OCI-LY1 (cell line): Measurements from ENCODE around the gene HBS1L.
A peak's percentile ranks its signal among the peaks of the same experiment; 100 is the strongest.

ENCODE experiments used
- H2AFZ ChIP-seq: fragments of 200-600 bp; sonication (generic), shearing (Covaris generic); 2 replicates; pipeline ENCODE4 v1.6.0; 2014; ENCODE audit warnings: antibody characterized with exemption, mild to moderate bottlenecking, low read length
- H3F3A ChIP-seq: fragments of 200-600 bp; sonication (generic), shearing (Covaris generic); 2 replicates; pipeline ENCODE4 v1.6.0; 2014; ENCODE audit warnings: mild to moderate bottlenecking, antibody characterized with exemption, low read length, moderate library complexity; ENCODE audit not compliant: insufficient read depth
- H3K27ac ChIP-seq: fragments of 200-600 bp; sonication (generic); 2 replicates; pipeline ENCODE4 v1.5.1; 2014; ENCODE audit warnings: low read length, mixed run types, mild to moderate bottlenecking, low read depth; ENCODE audit not compliant: poor library complexity, severe bottlenecking
- H3K27me3 ChIP-seq: fragments of 200-600 bp; sonication (generic); 2 replicates; pipeline ENCODE4 v1.6.0; 2014; ENCODE audit warnings: antibody characterized with exemption, mild to moderate bottlenecking, low read length, moderate library complexity; ENCODE audit not compliant: insufficient read depth
- H3K36me3 ChIP-seq: fragments of 200-600 bp; sonication (generic); 2 replicates; pipeline ENCODE4 v1.6.1; 2014; ENCODE audit warnings: mild to moderate bottlenecking, antibody characterized with exemption, low read length, moderate library complexity, mixed read lengths; ENCODE audit not compliant: insufficient read depth
- H3K4me1 ChIP-seq: fragments of 200-600 bp; sonication (generic); 2 replicates; pipeline ENCODE4 v1.5.1; 2014; ENCODE audit warnings: mild to moderate bottlenecking, low read length, moderate library complexity; ENCODE audit not compliant: insufficient read depth, severe bottlenecking
- H3K4me2 ChIP-seq: fragments of 200-600 bp; sonication (generic), shearing (Covaris generic); 2 replicates; pipeline ENCODE4 v1.6.1; 2014; ENCODE audit warnings: low read length
- H3K4me3 ChIP-seq: fragments of 200-600 bp; sonication (generic); 2 replicates; pipeline ENCODE4 v1.5.1; 2014; ENCODE audit warnings: low read length, low read depth, mild to moderate bottlenecking, mixed read lengths; ENCODE audit not compliant: poor library complexity, severe bottlenecking
- H3K79me2 ChIP-seq: fragments of 200-600 bp; shearing (Covaris generic); 2 replicates; pipeline ENCODE4 v1.6.1; 2016; ENCODE audit warnings: mixed run types, low read length, mixed read lengths; ENCODE audit not compliant: insufficient read depth
- H3K9ac ChIP-seq: fragments of 200-600 bp; sonication (generic), shearing (Covaris generic); 2 replicates; pipeline ENCODE4 v1.6.1; 2014; ENCODE audit warnings: mild to moderate bottlenecking, low read length, mixed read lengths
- H3K9me2 ChIP-seq: fragments of 200-600 bp; sonication (generic), shearing (Covaris generic); 2 replicates; pipeline ENCODE4 v1.6.1; 2014; ENCODE audit warnings: low read depth, mild to moderate bottlenecking, low read length, mixed read lengths
- H3K9me3 ChIP-seq: fragments of 200-600 bp; shearing (Covaris generic); 2 replicates; pipeline ENCODE4 v1.6.1; 2014; ENCODE audit warnings: low read length, mixed read lengths
- H4K20me1 ChIP-seq: fragments of 200-600 bp; sonication (generic), shearing (Covaris generic); 2 replicates; pipeline ENCODE4 v1.6.0; 2016; ENCODE audit warnings: mild to moderate bottlenecking, low read length; ENCODE audit not compliant: insufficient read depth
- CTCF ChIP-seq: fragments of 200-600 bp; sonication (generic), shearing (Covaris generic); IDR thresholded peaks from 2 replicates; pipeline ENCODE4 v1.5.1; 2017; ENCODE audit warnings: mild to moderate bottlenecking, antibody characterized with exemption, low read length, moderate library complexity, mixed read lengths
- EZH2 ChIP-seq: fragments of 200-600 bp; sonication (generic), shearing (Covaris generic); IDR thresholded peaks from 2 replicates; pipeline ENCODE4 v1.8.0; 2017; ENCODE audit warnings: borderline replicate concordance, mixed run types, mild to moderate bottlenecking, antibody characterized with exemption, low read length, moderate library complexity, mixed read lengths

Gene HBS1L

GRCh38 chr6:135012349-135012748 is 42.3 kb downstream of the HBS1L start:
- Histone ChIP-seq H3K27me3 (no peaks in the 10 kb centered on the region), H3K9me2 (no peaks in the 10 kb centered on the region), H4K20me1 (no peaks in the 10 kb centered on the region), H3K4me2 (no peak overlapping the region), H3K36me3 (no peaks in the 10 kb centered on the region), H3K4me3 (no peak overlapping the region), H3K4me1 (peaks cover 18% of the 10 kb centered on the region), H3K9ac (no peak overlapping the region), H2AFZ (no peak overlapping the region), H3K79me2 (no peaks in the 10 kb centered on the region), H3K9me3 (no peaks in the 10 kb centered on the region), H3F3A (peaks cover 2% of the 10 kb centered on the region; the same call in 1 of the 2 replicates), H3K27ac (no peak overlapping the region)
- no peak for TF ChIP-seq EZH2
- peak; percentile 6; the same call in 1 of the 2 replicates for TF ChIP-seq CTCF

GRCh38 chr6:135008941-135009290 is 45.7 kb downstream of the HBS1L start:
- H3K27ac ChIP-seq, result no peak overlapping the region
- H3K36me3 ChIP-seq, result no peaks in the 10 kb centered on the region
- no peaks in the 10 kb centered on the region for H3F3A ChIP-seq
- peaks cover 4% of the 10 kb centered on the region for H3K4me1 ChIP-seq
- no peak overlapping the region for H3K4me3 ChIP-seq
- no peak overlapping the region for H3K9ac ChIP-seq
- H3K9me3 ChIP-seq, result no peaks in the 10 kb centered on the region
- no peaks in the 10 kb centered on the region for H3K79me2 ChIP-seq
- H2AFZ ChIP-seq, result no peak overlapping the region
- H3K9me2 ChIP-seq, result no peaks in the 10 kb centered on the region
- H3K4me2 ChIP-seq, result no peak overlapping the region
- no peaks in the 10 kb centered on the region for H4K20me1 ChIP-seq
- TF ChIP-seq CTCF, result no peak
- no peak for TF ChIP-seq EZH2
- no peaks in the 10 kb centered on the region for H3K27me3 ChIP-seq

- H2AFZ ChIP-seq, result no peak overlapping the region
- H3K27ac ChIP-seq, result no peak overlapping the region
- no peak overlapping the region for H3K4me3 ChIP-seq
- no peaks in the 10 kb centered on the region for H4K20me1 ChIP-seq
- H3F3A ChIP-seq, result no peaks in the 10 kb centered on the region
- H3K27me3 ChIP-seq, result no peaks in the 10 kb centered on the region
- no peak overlapping the region for H3K9ac ChIP-seq
- H3K9me3 ChIP-seq, result no peaks in the 10 kb centered on the region
- TF ChIP-seq EZH2 (no peak), CTCF (no peak)
- no peaks in the 10 kb centered on the region for H3K79me2 ChIP-seq
- H3K9me2 ChIP-seq, result no peaks in the 10 kb centered on the region
- H3K36me3 ChIP-seq, result no peaks in the 10 kb centered on the region
- H3K4me1 ChIP-seq, result peaks cover 6% of the 10 kb centered on the region
- no peak overlapping the region for H3K4me2 ChIP-seq
Observed at GRCh38 chr6:135008072-135008940, 46.3 kb downstream of the HBS1L start.
